Activated CD4-positive, alpha-beta T cell treated with anti-CD3 and anti-CD28 coated beads for 4 hours (primary cell): ENCODE data around the gene TICRR.
"Not testable (repeated sequence)": the region's sequence is repeated elsewhere in the genome, so short reads cannot be mapped to it uniquely, and the experiment has no call there.

Source experiments
- DNase-seq, 2 donors: peaks; one replicate each; pipeline ENCODE4 v3.0.0-alpha.2; 2020

TICRR gene

DNA sequence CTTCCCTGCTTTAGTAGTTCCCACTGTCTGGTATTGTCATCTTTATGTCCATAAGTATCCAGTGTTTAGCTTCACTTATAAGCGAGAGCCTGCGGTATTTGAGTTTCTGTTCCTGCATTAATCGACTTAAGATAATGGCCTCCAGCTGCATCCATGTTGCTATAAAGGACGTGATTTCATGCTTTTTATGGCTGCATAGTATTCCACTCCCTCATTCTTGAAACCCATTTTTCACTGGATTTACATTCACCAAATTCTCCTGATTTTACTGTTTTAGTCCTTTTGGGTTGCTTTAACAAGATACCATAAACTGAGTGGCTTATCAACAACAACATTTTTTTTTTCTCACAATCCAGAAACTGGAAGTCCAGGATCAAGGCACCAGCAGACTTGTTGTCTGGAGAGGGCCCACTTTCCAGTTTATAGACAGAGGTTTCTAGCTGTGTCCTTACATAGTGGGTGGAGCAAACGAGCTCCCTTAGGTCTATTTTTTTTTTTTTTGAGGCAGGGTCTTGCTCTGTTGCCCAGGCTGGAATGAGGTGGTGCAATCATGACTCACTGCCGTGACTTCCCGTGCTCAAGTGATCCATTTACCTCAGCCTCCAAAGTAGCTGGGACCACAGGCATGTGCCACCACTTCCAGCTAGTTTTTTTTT is 6.1 kb upstream of the TICRR start:
- no peak for DNase-seq

- DNase-seq, result peak in 1 of 2 donors; percentile 7
These were observed 567 bp downstream of the TICRR start for GRCh38 chr15:89575656-89576416.

- no peak for DNase-seq
These were observed 1.1 kb downstream of the TICRR start for GRCh38 chr15:89576417-89576773.

DNA sequence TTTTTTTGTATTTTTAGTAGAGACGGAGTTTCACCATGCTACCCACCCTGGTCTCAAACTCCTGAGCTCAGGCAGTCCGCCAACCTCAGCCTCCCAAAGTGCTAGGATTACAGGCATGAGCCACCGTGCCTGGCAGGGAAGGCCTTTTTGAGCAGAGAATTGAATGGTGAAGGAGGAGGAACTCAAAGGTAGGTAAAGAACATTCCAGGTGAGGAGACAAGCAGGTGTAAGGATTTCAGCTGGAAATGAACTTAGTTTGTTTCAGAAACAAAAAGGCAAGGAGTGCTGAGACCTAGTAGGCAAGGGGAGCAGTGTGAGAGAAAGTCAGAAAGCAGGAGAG is 2.5 kb downstream of the TICRR start:
- no peak for DNase-seq

DNA sequence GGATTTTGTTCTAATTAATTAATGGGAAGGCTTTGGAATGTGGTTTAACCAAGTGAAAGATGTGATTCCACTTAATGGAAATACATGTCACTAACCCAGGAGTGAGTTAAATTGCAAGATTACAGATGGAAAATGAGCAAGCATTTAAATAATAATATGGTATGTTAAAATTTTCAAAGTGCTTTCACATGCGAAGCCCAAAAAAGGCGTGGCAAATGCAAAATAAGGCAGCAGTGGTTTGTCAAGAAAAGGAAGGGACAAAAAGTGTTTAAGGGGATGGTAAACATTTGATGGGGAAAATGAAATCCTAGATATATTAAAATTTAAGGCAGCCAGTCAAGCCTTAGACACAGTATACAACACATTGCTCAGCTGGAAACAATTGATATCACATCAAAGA is 2.9 kb downstream of the TICRR start:
- DNase-seq, result no peak

- not testable (repeated sequence) for DNase-seq
These were observed 5.5 kb downstream of the TICRR start for GRCh38 chr15:89580747-89581146.

GRCh38 chr15:89586651-89587050 is 11.4 kb downstream of the TICRR start:
- no peak for DNase-seq

DNA sequence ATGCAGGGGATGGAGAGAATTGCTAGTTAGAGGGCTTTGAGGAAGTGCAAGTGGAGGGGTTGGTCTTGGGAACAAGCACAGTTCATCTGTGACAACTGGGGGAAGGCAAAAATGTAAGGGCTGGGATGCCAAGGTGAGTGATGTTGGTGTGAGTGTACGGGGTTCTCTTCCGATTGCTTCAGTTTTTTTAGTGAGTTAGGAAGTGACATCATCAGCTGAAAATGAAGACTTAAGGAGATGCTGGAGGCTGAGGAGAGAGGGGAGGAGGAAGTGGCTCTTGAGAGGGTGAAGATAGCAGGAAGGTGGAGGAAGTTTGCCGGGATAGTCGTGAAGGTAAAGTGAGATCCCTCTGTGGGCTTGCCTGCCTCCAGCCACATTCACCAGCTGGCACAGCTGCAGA is 12.7 kb downstream of the TICRR start:
- no peak for DNase-seq

GRCh38 chr15:89591834-89592233 is 16.6 kb downstream of the TICRR start:
- no peak for DNase-seq

DNA sequence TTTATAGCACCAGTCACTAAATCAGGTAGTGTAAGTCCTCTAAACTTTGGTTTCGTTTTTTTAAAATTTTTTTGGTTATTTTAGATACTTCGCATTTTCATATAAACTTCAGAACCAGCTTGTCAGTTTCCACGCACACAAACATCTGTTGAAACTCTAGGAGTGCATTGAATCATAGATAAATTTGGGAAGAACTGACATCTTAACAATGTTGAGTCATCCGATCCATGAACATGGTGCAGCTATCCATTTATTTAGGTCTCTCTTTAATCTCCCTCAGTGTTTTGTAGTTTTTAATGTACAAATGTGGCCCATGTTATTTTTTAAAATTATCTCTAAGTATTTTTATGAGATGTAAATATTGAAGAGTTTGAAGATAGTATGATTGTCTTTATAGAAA is 17.7 kb downstream of the TICRR start:
- DNase-seq, result no peak

- no peak for DNase-seq
These were observed 23.8 kb downstream of the TICRR start for GRCh38 chr15:89599021-89599420.

DNA sequence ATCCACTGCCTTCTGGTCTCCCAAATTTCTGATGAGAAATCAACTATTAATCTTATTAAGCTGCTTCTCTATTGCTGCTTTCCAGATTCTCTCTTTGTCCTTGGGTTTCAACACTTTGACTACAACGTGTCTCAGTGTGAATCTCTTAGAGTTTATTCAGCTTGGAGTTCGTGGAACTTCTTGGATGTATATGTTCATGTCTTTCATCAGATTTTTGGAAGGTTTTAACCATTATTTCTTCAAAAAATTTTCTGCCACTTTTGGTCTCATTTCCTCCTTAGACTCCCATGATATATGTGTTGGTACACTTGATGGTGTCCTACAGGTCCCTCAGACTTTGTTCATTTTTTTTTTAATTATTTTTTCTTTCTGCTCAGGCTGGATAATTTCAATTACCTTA is 36.0 kb downstream of the TICRR start:
- DNase-seq, result no peak

GRCh38 chr15:89613031-89613430 is 37.8 kb downstream of the TICRR start:
- no peak for DNase-seq

DNA sequence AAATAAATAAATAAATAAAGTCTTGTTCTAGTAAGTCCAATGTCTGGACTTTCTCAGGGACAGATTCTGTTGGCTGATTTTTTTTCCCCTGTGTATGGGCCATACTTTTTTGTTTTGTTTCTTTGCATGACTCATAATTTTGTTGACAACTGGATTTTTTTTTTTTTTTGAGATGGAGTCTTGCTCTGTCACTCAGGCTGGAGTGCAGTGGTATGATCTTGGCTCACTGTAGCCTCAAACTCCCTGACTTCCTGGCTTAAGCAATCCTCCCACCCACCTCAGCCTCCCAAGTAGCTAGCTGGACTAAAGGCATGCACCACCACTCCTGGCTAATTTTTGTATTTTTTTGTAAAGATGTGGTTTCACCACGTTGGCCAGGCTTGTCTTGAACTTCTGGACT is 38.9 kb downstream of the TICRR start:
- no peak for DNase-seq

DNA sequence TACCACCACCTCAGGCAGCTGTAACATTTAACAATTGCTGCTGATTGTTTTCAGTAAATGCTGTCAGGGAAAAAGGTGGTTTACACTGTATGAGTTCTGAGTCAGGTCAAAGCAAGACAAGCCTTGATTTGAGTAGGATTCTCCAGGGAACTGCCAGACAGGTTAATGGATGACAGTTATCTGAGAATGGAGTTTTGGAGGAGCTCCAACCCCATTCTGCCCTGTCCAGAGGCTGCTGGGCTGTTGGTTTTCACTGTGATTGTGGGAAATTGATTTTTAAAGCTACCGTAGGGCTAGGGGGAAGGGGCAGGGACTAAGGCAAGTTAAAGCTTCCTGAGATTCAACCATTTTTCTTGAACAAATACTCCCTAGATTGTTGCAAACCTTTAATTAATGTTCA is 39.9 kb downstream of the TICRR start:
- no peak for DNase-seq

DNA sequence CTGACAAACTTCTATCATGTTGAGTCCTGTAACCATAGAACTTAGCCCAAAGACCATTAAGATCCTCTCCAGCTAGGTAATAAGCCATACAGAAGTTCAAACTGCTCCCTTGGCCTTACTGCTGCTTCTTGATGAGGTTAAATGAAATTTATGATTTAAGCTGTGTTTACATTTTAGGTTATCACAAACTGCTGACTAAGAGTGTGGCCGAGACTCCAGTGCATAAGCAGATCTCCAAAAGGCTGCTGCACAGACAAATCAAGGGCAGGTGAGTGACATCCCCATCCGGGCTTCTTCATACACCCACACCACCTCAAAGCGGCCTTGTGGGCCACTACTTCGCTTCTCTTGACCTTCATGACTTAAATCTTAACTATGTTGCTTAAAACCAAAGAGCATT is 41.0 kb downstream of the TICRR start:
- no peak for DNase-seq

GRCh38 chr15:89621547-89621946 is 46.3 kb downstream of the TICRR start:
- no peak for DNase-seq

DNA sequence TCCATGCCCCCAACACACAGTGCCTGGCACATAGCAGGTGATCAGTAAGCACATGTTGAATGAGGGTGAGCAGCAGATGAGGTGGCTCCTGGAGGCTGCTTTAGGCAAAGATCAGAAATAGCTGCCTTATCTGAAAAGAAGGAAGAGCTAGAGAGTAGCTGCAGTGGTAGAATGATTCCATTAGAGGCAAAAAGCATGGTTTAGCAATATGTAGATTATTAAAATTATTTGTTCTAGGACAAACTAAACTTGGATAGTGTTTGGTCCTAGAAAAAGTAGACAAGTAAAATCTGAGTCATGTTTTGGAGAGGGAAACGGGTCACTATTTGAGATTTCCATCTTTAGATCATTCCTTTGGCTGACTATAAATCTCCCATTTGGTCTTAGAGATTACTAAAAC is 47.9 kb downstream of the TICRR start:
- DNase-seq, result no peak

DNA sequence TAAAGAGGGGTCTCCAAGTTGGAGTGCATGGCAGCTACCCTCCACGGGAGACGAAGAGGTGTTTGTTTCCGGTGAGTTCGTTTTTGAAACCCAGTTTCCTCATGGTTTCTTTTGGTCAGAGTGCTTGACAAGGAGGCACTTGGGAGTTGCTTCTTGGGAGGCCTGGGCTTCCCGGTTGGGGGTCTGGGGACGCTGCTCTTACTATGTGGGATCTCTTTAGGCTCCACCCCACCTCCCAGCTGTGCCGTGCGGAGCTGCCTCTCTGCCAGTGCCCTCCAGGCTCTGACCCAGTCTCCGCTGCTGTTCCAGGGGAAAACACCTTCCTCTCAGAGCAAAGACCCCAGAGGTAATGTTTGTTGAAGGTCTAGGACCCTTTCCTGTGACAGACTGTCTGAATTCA is 50.4 kb downstream of the TICRR start:
- no peak for DNase-seq

DNA sequence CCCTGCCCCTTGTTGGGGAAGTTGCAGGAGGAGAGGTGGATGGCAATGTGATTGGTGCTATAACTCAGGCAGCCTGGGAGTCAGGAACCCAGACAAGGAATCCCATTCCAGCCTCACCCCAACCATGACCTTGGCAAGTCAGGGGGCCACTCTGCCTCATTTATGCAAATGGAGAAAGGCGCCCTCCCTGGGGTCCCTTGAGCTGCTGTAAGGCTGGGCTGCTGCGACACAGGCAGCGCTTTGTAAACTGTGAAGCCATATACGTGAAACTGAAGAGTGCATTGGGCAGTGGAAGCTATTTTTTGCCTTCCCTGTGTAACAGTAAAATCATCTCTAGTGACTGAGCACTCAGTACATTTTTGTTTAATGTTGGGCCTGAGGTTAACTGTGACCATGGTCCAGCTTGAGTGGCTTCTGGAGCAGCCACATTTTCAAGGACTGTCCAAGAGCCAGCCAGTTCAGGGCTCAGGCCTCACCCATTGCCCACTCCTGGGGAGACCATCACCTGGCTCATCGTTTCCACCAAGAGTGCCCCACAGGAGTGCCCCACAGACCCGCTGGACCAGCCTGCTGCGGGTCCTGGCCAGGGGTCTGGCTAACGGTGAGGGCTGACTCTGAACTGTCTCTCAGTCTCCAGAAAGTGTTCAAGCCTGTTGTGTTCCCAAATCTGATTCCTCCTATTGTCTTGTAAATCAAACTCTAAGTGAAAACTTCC is 52.1 kb downstream of the TICRR start:
- no peak for DNase-seq

DNA sequence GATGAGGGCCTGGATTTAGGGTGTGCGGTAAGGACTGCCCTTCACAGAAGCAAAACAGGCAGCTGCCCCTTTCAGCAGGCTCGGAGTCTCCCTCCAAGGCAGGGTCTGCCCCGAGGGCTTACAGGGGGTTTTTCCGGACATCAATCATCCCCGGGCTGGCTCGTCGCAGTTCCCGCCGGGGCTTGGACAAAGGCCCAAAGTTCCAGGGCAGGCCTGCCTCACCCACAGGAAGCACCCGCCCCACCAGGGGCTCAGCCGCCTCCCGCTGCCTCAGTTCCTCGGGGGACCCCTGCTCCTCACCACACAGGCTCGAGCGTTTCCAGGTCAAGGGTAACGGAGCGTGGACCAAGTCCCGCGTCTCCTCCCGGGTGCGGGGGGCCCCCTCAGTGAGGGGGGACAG is 53.0 kb downstream of the TICRR start:
- no peak for DNase-seq

DNA sequence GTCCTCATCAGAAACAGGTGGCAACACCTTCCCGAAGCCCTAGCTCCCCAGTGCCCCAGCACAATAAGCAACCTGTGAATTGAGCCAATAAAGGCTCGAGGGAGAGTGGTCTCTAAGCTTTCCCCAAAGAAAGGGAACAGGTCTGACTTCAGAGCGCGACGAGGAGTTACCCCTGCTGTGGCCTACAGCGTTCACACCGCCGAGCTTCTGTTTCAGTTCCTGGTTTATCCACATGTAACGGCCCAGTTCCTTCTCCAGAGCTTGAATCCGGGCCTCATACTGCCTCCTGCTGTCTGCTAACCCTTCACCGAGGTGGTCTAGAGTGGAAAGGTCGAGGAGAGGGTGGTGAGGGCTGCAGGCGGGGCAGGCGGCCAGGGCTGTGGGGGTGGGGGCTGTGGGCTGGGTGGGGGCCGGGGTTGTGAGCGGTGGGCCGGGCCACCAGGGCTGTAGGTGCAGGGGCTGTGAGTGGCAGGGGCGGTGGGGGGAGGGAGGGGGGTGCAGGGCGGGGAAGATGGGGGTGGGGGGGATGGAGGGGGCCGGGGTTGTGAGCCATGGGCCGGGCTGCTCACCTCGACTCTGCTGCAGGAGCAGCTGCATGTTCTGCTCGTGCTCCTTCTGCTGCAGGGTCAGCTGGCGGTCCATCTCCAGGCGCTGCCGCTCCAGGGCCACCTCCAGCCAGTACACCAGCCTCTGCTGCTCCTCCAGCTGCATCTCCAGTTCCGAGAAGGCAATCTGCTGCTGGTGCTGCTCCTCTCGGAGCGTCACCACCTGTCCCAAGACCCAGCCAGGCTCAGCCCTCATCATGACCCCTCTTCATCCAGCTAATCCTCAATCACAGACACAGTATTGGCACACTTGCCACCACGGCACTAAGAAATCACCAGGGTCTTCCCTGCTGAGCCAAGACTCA is 53.8 kb downstream of the TICRR start:
- no peak for DNase-seq

DNA sequence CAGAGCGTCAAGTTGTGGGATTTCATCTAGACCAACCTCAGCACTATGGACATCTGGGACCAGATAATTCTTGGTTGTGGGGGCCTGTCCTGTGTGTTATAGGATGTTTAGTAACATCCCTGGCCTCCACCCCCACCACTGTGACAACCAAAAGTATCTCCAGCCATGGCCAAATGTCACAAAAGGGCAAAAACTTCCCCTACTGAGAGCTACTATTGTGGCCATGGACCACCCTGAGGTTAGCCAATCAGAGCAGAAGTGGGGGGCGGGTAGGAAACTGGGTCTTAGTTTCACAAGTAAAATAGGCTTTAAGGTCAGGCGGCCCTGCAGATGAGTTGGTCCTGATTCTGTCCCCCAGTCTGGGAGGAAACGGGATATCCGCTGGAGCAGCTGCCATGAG is 54.6 kb downstream of the TICRR start:
- no peak for DNase-seq
